Uterus (tissue), 4 donors: Measurements from ENCODE around the gene TOE1. TPM values are rescaled to one million over a fixed set of nuclear protein-coding genes. Genes with fewer than 3 reads are reported as not detected.
"Not testable (repeated sequence)": the region's sequence is repeated elsewhere in the genome, so short reads cannot be mapped to it uniquely, and the experiment has no call there.

Source experiments
- DNase-seq, 2 donors: peaks; one replicate each; pipeline ENCODE4 v3.0.0-alpha.2; 2019 to 2020
- H3K27ac ChIP-seq, 2 donors: fragments of 200-600 bp; sonication (generic); 1 replicate in 1 of 2; 2 replicates in 1 of 2; pipeline ENCODE4 v1.5.1; 2016 to 2018
- H3K27me3 ChIP-seq, 2 donors: fragments of 200-600 bp; sonication (generic); one replicate each; pipeline ENCODE4 v1.5.1; 2018 to 2019; ENCODE audit warnings: control low read depth in 1 of 2
- H3K36me3 ChIP-seq, 2 donors: fragments of 200-600 bp; sonication (generic); one replicate each; pipeline ENCODE4 v1.5.1; 2019; ENCODE audit warnings: control low read depth in 1 of 2
- H3K4me1 ChIP-seq, 2 donors: fragments of 200-600 bp; sonication (generic); one replicate each; pipeline ENCODE4 v1.5.1; 2018 to 2019; ENCODE audit warnings: control low read depth in 1 of 2
- H3K4me3 ChIP-seq, 2 donors: fragments of 200-600 bp; sonication (generic); 1 replicate in 1 of 2; 2 replicates in 1 of 2; pipeline ENCODE4 v1.5.1; 2018 to 2019; ENCODE audit warnings: mild to moderate bottlenecking in 1 of 2
- H3K9me3 ChIP-seq, 2 donors: fragments of 200-600 bp; sonication (generic); one replicate each; pipeline ENCODE4 v1.5.1; 2019; ENCODE audit warnings: control low read depth in 1 of 2
- POLR2A ChIP-seq, 2 donors: fragments of 450-650 bp; IDR thresholded peaks; one replicate each; pipeline ENCODE4 v1.6.1; 2016; ENCODE audit warnings: antibody characterized with exemption in 2 of 2, mild to moderate bottlenecking in 1 of 2, moderate library complexity in 1 of 2
- intact Hi-C: fragments of 100-400 bp; cut with DNase I; formaldehyde crosslinking; loops from one replicate; pipeline ENCODE4 v1.15.1; 2023; ENCODE audit warnings: low total_unique reads
- total RNA-seq, 4 donors: library from RNA; depleted of rRNA in 3 of 4; stranded (reverse); fragments of >200 nt in 3 of 4; gene quantifications; one replicate each; pipeline versions ENCODE4 v1.1.0 to v1.2.4, GENCODE V29; 2014 to 2023
- TF ChIP-seq, protein P1 (sequence below), 4 experiments: fragments of 200-600 bp in 2 of 4; fragments of 450-650 bp in 2 of 4; sonication (generic) in 2 of 4; IDR thresholded peaks; one replicate each; pipeline ENCODE4 v1.5.1; 2016 to 2019; ENCODE audit warnings: antibody characterized with exemption in 4 of 4, mild to moderate bottlenecking in 2 of 4, moderate library complexity in 1 of 4
- donor health status: DM: yes; HTN: yes; CAD: no.

TOE1 gene
- total RNA-seq, 4 donors from 2014 or later = 10.3 to 21.8 (median 14.4) TPM

DNA sequence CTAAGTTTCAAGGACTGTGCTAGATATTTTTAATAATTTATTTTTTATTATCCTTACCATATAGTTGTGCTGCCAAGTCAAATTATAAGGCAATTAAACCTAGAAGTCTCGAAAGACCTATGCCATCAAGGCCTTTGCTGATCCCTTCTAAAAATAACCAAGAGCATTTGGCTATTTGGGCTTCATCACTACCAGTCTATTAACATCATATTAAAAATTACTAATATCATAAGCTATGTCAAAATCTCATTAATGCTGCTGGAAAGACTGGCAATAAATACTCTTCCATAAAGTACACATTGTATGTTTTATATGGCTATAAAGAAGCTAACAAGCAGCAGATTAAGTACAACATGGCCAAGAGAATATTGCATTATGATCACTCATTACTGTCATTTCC, 43.2 kb downstream of the TOE1 start:
- no peak overlapping the region for H3K4me3 ChIP-seq
- no peak overlapping the region for H3K27ac ChIP-seq
- no peaks in the 10 kb centered on the region for H3K27me3 ChIP-seq
- TF ChIP-seq POLR2A (IDR thresholded peaks at IDR 0.05) = no peak
- TF ChIP-seq, protein P1, sequence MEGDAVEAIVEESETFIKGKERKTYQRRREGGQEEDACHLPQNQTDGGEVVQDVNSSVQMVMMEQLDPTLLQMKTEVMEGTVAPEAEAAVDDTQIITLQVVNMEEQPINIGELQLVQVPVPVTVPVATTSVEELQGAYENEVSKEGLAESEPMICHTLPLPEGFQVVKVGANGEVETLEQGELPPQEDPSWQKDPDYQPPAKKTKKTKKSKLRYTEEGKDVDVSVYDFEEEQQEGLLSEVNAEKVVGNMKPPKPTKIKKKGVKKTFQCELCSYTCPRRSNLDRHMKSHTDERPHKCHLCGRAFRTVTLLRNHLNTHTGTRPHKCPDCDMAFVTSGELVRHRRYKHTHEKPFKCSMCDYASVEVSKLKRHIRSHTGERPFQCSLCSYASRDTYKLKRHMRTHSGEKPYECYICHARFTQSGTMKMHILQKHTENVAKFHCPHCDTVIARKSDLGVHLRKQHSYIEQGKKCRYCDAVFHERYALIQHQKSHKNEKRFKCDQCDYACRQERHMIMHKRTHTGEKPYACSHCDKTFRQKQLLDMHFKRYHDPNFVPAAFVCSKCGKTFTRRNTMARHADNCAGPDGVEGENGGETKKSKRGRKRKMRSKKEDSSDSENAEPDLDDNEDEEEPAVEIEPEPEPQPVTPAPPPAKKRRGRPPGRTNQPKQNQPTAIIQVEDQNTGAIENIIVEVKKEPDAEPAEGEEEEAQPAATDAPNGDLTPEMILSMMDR (IDR thresholded peaks at IDR 0.05) = no peak
- H3K9me3 ChIP-seq = no peaks in the 10 kb centered on the region
- DNase-seq = no peak
- H3K4me1 ChIP-seq = no peaks in the 10 kb centered on the region
- intact Hi-C loops = no loop called here
- no peaks in the 10 kb centered on the region for H3K36me3 ChIP-seq

DNA sequence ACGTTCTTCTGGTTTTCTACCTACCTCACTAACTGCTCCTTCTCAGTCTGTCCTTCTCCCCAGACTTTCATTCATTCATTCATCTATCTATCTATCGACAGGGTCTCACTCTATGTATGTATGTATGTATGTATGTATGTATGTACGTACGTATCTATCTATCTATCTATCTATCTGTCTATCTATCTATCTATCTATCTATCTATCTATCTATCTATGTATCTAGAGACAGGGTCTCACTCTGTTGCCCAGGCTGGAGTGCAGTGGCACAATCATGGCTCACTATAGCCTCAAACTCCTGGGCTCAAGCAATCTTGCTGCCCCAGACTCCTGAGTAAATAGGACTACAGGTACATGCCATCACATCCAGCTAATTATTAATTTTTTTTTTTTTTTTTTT, 44.2 kb downstream of the TOE1 start:
- intact Hi-C loops, H3K9me3 ChIP-seq, DNase-seq, H3K4me3 ChIP-seq, H3K4me1 ChIP-seq, H3K36me3 ChIP-seq, H3K27ac ChIP-seq, H3K27me3 ChIP-seq: not testable (repeated sequence)

DNA sequence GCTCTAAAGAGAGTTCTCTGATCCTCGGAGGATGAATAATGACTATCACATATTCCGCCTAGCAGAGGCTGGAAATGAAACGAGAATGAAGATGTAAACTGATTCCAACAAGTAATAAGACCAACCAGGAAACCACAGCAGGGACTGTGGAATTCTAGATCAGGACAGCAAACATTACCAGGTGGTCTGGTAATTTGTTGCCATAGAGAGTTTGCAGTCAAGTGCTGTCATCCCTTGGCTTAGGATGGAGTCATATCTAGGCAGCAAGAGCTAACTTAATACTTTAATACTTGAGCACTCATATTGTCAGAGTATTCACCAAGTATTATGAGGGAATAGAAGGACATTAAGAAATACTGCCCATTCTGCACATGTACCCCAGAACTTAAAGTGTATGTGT, 45.3 kb downstream of the TOE1 start:
- no peak overlapping the region for H3K4me3 ChIP-seq
- intact Hi-C loops = no loop called here
- no peak for DNase-seq

DNA sequence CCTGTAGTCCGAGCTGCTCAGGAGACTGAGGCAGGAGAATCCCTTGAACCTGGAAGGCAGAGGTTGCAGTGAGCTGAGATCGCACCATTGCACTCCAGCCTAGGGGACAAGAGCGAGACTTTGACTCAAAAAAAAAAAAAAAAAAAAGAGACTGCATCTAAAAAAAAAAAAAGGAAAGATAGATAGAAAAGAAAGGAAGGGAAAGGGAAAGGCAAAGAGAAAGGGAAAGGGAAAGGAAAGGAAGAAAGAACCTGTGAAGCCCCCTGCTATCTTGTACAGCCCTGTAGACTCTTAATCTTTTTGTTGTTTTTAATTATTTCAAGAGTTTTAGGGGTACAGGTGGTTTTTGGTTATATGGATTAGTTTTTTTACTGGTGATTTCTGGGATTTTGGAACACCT, 46.2 kb downstream of the TOE1 start:
- no peak for DNase-seq
- H3K27ac ChIP-seq = no peak overlapping the region
- no peaks in the 10 kb centered on the region for H3K9me3 ChIP-seq
- no peaks in the 10 kb centered on the region for H3K27me3 ChIP-seq
- no peak overlapping the region for H3K4me3 ChIP-seq
- no peaks in the 10 kb centered on the region for H3K4me1 ChIP-seq
- no peaks in the 10 kb centered on the region for H3K36me3 ChIP-seq
- intact Hi-C loops = no loop called here
- no peak for TF ChIP-seq POLR2A (IDR thresholded peaks at IDR 0.05)

More for the DNA sequence above, 45.3 kb downstream of the TOE1 start:
- Histone ChIP-seq H3K4me1 (no peaks in the 10 kb centered on the region), H3K9me3 (no peaks in the 10 kb centered on the region), H3K27me3 (no peaks in the 10 kb centered on the region), H3K27ac (no peak overlapping the region), H3K36me3 (no peaks in the 10 kb centered on the region)
- TF ChIP-seq, protein P1 (IDR thresholded peaks at IDR 0.05) = no peak
- no peak for TF ChIP-seq POLR2A (IDR thresholded peaks at IDR 0.05)

Other genes with a start within 250 kb of the TOE1 start
- gene ZSWIM5, start 133.6 kb upstream of the TOE1 start, total RNA-seq = 1 to 10 TPM; 1.5 to 6.6 (median 3.6) TPM
- gene HPDL, start 13.3 kb upstream of the TOE1 start, total RNA-seq = 1 to 10 TPM in 1 of 4 donors, under 1 TPM in 1, not detected in 2; 0.46 to 1.4 TPM
- gene MUTYH, start 270 bp downstream of the TOE1 start, total RNA-seq = 10 to 100 TPM; 12.6 to 49.2 (median 26.3) TPM
- gene TESK2, start 151.0 kb downstream of the TOE1 start, total RNA-seq = 1 to 10 TPM in 3 of 4 donors, under 1 TPM in 1; 0.29 to 7.5 (median 2.1) TPM
- 1 to 10 TPM in 2 of 4 donors, under 1 TPM in 1, not detected in 1; 0.35 to 7.2 (median 3.8) TPM for gene CCDC163, start 159.9 kb downstream of the TOE1 start, total RNA-seq
- gene MMACHC, start 160.1 kb downstream of the TOE1 start, total RNA-seq = 1 to 10 TPM in 2 of 4 donors, under 1 TPM in 1, not detected in 1; 0.26 to 4.5 (median 3.4) TPM
- 100 to 1,000 TPM; 189 to 253 (median 202) TPM for gene PRDX1, start 181.7 kb downstream of the TOE1 start, total RNA-seq
- gene AKR1A1, start 210.7 kb downstream of the TOE1 start, total RNA-seq = 100 to 1,000 TPM in 2 of 4 donors, 10 to 100 TPM in 2; 75.3 to 162 (median 106) TPM
- gene NASP, start 243.9 kb downstream of the TOE1 start, total RNA-seq = 100 to 1,000 TPM in 2 of 4 donors, 10 to 100 TPM in 2; 40.2 to 125 (median 81.0) TPM